Measurements from ENCODE around the gene PAPSS2. TPM values are rescaled to one million over a fixed set of nuclear protein-coding genes. Genes with fewer than 3 reads are reported as not detected.
"Not testable (repeated sequence)": the region's sequence is repeated elsewhere in the genome, so short reads cannot be mapped to it uniquely, and the experiment has no call there.

PAPSS2 gene
- total RNA-seq, 4 donors from 2014 or later, result 4.4 to 20.1 (median 14.1) TPM

DNA sequence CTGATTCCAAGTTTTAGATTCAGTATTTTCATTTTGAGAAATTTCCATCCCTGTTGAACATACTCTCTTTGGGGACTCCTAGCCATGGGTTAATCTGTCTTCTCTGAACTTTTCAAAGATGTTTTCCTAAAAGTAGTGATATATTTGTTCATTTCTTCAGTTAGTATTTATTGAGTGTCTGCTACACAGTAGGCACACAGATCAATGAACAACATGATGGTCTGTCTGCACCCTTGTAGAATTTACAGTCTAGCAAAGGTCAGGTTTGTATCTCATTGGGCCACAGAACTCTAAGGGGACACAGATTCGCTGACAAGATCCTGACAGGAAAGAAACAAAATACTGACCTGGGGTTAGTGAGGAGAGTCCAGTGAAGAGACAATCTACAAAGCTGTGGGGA lies 42.2 kb upstream of the PAPSS2 start:
- Histone ChIP-seq H3K27me3 (peaks cover 14% of the 10 kb centered on the region), H3K4me3 (no peak overlapping the region), H3K36me3 (no peaks in the 10 kb centered on the region), H3K9me3 (no peaks in the 10 kb centered on the region), H3K4me1 (no peaks in the 10 kb centered on the region), H3K27ac (no peak overlapping the region)
- no peak for ATAC-seq
- TF ChIP-seq POLR2A (IDR thresholded peaks at IDR 0.05) (no peak), POLR2AphosphoS5 (IDR thresholded peaks at IDR 0.05) (no peak), EP300 (IDR thresholded peaks at IDR 0.05) (no peak)
- TF ChIP-seq, protein P1, sequence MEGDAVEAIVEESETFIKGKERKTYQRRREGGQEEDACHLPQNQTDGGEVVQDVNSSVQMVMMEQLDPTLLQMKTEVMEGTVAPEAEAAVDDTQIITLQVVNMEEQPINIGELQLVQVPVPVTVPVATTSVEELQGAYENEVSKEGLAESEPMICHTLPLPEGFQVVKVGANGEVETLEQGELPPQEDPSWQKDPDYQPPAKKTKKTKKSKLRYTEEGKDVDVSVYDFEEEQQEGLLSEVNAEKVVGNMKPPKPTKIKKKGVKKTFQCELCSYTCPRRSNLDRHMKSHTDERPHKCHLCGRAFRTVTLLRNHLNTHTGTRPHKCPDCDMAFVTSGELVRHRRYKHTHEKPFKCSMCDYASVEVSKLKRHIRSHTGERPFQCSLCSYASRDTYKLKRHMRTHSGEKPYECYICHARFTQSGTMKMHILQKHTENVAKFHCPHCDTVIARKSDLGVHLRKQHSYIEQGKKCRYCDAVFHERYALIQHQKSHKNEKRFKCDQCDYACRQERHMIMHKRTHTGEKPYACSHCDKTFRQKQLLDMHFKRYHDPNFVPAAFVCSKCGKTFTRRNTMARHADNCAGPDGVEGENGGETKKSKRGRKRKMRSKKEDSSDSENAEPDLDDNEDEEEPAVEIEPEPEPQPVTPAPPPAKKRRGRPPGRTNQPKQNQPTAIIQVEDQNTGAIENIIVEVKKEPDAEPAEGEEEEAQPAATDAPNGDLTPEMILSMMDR (IDR thresholded peaks at IDR 0.05), result no peak
- WGBS, 2 donors (ENCODE audit: low coverage in 1 of 2), result 92% methylated on average over 1 of the region's 1 CpG; no CpG with 5 or more reads in 1 of the 2 donors

- no peak overlapping the region for H3K27ac ChIP-seq
- TF ChIP-seq POLR2A (IDR thresholded peaks at IDR 0.05) (no peak), POLR2AphosphoS5 (IDR thresholded peaks at IDR 0.05) (no peak)
- TF ChIP-seq, protein P1 (IDR thresholded peaks at IDR 0.05), result no peak
- no peaks in the 10 kb centered on the region for H3K9me3 ChIP-seq
- no peaks in the 10 kb centered on the region for H3K36me3 ChIP-seq
- H3K4me3 ChIP-seq, result no peak overlapping the region
- H3K4me1 ChIP-seq, result no peaks in the 10 kb centered on the region
- ATAC-seq, result peak; percentile 28
- peaks cover 14% of the 10 kb centered on the region for H3K27me3 ChIP-seq
- 66 to 72% methylated on average over 6 to 8 of the region's 11 CpGs for WGBS, 2 donors (ENCODE audit: low coverage in 1 of 2)
Measured at GRCh38 chr10:87618566-87619423, 40.9 kb upstream of the PAPSS2 start.

GRCh38 chr10:87619705-87620104 lies 40.0 kb upstream of the PAPSS2 start:
- WGBS, 2 donors (ENCODE audit: low coverage in 1 of 2), result 65 to 82% methylated on average over 4 to 5 of the region's 5 CpGs
- H3K36me3 ChIP-seq, result no peaks in the 10 kb centered on the region
- no peak for TF ChIP-seq EP300 (IDR thresholded peaks at IDR 0.05)
- TF ChIP-seq POLR2AphosphoS5 (IDR thresholded peaks at IDR 0.05), result no peak
- TF ChIP-seq, protein P1 (IDR thresholded peaks at IDR 0.05), result no peak
- TF ChIP-seq POLR2A (IDR thresholded peaks at IDR 0.05), result no peak
- no peak for ATAC-seq
- no peak overlapping the region for H3K4me3 ChIP-seq
- H3K4me1 ChIP-seq, result no peaks in the 10 kb centered on the region
- no peak overlapping the region for H3K27ac ChIP-seq
- no peaks in the 10 kb centered on the region for H3K9me3 ChIP-seq
- peaks cover 14% of the 10 kb centered on the region for H3K27me3 ChIP-seq

- not testable (repeated sequence) for H3K9me3 ChIP-seq, H3K27me3 ChIP-seq, H3K4me3 ChIP-seq, H3K36me3 ChIP-seq, ATAC-seq, H3K4me1 ChIP-seq, H3K27ac ChIP-seq
Measured at GRCh38 chr10:87621440-87621839, 38.2 kb upstream of the PAPSS2 start.

GRCh38 chr10:87622314-87623004 lies 37.2 kb upstream of the PAPSS2 start:
- Histone ChIP-seq H3K9me3 (no peaks in the 10 kb centered on the region), H3K36me3 (no peaks in the 10 kb centered on the region), H3K4me1 (no peaks in the 10 kb centered on the region), H3K27me3 (peaks cover 3% of the 10 kb centered on the region), H3K27ac (no peak overlapping the region), H3K4me3 (no peak overlapping the region)
- ATAC-seq, result no peak
- WGBS, 2 donors (ENCODE audit: low coverage in 1 of 2), result 61 to 64% methylated on average over 5 to 7 of the region's 7 CpGs
- TF ChIP-seq, protein P1 (IDR thresholded peaks at IDR 0.05), result no peak
- no peak for TF ChIP-seq EP300 (IDR thresholded peaks at IDR 0.05)
- TF ChIP-seq POLR2A (IDR thresholded peaks at IDR 0.05), result no peak
- no peak for TF ChIP-seq POLR2AphosphoS5 (IDR thresholded peaks at IDR 0.05)
